ENCODE measurements around the gene CADM3.

CADM3 gene

DNA sequence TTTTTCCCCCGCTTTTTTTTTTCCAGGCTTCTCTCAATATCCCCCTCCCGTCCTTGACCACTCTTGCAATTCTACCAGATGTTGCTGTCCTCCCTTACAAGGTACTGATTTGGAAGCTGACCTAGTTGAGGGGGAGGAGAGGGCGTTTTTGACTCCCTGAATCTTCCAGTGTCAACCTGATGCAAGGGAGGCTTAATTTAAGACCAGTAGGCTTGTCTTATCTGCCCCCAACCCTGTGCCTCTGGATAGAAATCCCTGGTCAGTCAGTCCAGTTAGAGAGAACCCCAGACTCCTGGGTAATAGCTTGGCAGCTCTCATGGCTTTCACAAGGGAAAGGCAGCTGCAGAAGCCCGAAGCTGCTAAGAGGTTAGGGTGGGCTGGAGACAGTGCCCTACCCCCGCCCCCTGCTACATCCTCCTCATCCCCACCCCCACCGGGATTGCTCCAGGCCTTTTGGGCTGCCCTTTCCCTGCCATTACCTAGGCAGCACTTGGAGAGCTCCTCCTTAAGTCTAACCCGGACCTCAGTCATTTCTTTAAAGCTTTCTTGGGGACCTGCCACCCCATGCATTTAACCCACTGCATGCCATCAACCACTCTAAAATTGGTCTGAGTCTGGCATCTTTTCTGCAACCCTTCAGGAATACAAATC lies 36.9 kb downstream of the CADM3 start:
- DNase-seq = no peak

DNA sequence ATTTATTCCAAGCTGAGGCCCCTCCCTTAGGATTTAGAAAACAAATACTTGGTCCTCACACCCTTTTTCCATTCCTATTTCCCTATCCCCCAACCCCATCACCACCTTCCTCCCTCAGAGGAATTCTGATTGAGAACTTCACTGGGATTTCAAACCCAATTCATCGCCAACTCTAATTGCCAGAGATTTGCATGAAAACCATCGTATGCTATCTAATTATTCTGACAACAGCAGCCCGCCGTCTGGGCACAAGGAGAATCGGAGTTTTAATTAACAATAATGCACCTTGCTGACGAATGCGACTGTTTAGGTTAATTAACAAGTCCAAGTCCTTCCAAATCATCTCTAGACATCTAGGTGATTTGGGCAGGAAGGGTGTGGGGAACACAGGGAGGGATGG lies 37.6 kb downstream of the CADM3 start:
- no peak for DNase-seq

DNA sequence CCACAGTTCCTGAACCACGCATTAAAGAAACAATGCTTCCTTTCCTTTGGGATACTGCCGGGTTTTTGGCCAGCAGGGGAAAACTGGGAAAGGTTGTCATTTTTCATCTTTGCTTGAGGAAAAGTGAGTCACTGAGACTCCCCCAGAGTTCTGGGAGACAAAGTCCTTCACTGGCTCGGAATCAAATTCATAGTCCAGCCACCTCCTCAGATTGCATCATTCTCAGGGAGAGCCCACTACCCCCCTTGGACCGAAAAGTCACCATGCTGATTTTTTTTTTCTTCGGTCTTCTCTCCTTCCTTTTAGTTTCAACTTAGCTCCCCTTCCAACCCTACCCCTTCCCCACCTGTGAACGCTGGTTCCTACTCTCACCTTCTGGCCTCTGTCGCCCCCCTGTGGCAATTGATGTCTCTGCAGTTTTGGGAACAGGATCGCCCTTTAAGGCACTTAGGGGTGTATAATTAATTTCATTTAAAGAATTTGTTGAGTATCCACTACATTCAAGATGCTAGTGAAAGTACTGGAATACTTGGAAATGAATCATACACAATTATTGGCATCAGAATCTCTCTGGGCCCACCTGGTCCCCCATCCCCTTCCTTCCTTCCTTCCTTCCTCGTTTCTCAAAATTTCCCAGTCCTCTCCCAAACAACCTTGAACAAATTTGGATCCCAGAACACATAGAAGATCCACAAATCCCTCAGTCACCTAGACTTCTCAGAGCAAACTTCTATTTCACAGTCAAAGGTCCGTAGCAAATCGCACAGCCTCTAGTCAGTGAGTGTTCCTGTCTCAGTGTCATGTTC lies 40.1 kb downstream of the CADM3 start:
- peak; percentile 16 to 48 for DNase-seq

DNA sequence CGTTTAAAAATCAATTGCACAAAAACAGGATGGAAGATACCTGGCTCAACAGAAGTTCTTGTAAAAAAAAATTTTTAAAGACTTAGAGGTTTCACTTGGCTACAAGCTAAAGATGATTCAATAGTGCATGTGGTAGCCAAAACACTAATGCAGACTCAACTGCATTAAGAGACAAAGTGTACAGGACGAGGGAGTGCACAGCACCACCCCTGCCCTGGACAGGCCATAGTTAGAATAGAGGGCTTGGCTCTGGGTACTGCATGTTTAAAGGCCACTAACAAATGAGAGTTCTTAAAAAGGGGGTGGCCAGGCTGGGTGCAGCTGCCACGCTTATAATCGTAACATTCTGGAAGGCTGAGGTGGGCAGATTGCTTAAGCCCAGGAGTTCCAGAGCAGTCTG lies 41.2 kb downstream of the CADM3 start:
- DNase-seq = no peak

DNA sequence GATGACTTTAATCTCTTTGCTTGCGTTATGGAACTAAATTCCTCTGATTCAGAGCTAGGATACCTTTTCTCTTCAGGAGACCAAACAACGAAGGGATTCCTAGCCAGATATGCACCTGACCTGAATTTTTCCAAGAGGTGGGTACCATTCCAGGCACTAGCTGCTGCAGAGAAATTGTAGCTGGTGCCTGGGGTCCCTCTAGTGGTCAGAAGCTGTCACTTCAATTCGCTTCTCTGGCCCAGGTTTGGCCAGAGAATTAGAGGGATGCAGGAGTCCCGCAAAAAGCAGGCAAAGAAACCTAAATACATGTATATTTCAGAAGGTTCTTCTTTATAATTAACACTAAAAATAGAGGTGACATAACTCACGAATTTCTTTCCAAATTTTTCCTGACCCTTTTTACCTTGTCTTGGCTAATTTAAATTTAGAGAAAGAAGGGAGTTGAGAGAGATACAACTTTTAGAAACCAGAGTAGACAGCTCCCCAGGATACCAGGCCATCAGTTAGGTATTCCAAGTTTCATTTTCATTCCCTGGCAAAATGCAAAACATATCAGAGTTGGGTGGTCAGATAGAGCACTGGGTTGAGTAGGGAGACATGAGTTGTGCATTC lies 42.8 kb downstream of the CADM3 start:
- DNase-seq = peak; percentile 6 to 29

DNA sequence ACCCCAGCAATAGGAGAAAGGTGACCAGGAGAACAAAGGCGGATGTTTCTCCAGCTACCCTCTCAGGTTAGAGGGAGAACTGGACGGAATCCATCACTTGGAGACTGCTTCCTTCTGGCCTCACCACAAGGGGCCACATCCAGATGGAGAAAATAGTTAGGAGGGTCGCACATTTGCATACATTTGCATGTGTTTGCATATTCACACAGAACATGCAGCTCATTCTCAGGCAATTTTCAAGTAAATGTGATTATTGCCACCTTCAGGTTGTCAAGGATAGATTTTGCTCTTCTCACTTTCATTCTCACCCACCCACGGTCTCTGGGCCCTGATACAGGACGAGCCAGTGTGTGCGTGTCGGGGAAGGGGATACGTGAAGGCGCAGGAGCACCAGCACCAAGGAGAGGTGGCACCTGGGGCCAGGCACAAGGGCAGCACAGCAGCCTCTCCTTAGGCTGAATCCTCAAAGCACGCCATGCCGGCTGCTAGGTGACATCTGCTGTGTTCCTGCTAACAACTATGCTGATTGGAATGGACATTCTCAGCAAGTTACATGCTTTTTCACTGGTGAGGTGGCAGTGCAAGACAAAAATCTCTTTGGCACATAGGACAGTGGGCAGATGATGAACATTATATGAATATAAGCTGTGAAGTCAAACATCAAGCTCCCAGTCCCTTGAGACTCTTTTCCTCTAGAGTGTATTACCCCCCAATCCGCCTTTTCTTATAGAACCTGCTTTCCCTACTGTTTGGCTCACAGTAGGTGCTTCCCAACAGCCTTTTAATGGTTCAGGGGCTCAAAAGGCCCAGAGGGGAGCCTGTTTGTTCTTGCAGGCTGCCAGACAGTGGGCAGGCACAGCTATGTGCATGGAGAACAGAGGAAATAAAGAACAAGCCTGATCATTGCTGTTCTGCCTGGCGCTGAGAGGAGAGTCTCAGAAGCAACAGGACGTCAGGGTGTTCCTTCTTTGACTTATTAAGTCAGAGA lies 47.5 kb downstream of the CADM3 start:
- no peak for DNase-seq

DNA sequence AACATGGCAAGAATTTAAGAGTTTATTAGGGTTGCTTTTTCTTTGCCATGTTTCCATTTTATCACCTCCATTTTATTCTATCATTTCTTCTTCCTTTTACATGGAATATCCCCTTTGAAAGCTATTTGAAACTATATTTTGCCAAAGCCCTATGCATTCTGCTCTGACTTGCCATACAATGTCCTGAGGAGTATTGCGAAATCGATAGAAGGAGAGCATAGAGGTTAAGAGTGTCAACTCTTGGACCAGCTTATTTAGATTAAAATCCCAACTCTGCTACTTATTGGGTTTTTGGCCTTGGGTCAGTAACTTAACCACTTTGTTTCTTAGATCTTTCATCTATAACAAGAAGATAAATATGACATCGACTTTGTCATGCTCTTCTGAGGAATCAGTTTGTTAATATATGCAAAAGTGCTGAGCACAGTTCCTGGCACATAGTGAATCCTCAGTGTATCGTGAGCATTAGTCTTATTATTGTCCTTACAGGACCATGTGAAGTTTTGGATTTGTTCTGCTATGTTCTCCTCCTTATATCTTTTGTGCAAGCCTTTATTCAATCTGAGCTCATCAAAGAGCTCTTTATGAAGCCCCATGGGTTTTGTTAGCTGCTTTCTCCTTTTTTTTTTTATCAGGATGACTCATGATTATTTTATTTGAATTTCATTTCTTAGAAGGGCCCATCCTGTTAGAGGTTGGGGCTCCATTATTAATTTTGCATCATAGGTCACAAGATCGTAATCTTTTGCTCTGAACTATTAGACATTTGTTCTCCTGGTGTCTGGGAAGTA lies 50.9 kb downstream of the CADM3 start:
- DNase-seq = no peak

DNA sequence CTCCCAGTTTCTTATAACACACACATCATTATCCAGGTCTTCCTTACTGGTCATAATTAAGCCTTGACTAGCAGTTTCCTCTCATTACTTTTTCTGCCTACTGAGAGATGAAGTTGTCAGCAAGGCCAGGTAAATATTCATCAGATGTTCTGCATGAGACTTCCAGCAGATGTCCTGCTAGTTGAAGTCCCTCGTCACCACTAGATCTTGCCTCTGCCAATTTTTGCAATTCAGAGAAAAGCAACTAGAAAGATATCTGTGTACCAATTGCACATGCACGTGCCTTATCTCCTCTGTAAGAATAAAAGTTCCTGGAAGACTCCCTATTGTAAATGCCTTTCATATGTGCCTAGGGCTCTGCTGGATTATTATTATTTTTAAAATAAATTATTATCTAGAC lies 51.6 kb downstream of the CADM3 start:
- DNase-seq = no peak

DNA sequence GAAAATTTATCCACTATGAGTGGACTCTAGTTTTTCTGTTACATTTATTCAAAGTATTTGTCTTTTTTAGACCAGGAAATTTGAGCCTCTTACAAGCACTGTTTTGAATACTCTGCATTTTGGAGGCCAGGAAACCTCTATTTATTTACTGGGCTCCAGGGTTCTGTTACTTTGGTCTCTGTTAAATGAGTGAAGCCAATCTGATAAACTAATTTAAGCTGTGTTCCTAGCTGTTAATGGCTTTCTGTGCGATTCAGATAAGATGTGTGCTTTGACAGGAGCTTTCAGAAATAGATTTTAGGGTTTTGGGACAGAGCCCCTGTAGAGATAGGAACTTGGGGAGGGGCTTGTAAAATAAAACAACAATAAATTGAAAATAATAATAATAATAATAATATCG lies 57.1 kb downstream of the CADM3 start:
- DNase-seq = no peak

DNA sequence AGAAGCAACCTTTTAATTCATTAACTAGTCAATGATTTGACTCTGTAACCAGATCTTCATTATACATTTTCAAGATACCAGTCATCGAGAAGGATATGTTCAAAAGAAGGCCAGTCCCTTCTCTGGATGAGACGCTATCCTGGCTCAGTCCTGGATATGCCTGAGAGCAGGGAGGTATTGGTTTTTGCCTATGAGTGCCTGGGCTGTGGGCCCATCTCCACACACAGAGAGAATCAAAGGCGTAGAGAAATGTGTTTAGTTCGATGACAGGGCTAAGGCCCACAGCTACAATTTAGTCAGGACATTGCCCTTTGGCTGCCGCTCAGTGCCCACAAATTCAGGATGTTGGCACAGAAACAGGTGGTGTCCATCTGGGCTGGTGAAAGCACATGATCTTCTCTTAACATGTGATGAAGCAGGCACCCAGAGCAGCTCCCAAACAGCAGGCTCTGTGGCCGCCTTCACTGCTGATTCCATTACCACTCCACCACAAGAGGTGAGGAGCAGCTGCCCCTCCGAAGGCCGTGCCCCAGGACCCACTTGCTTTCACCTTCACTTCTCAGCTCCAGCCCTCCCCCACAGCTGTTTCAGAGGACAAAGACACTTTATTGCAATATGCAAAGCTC lies 58.0 kb downstream of the CADM3 start:
- no peak for DNase-seq

DNA sequence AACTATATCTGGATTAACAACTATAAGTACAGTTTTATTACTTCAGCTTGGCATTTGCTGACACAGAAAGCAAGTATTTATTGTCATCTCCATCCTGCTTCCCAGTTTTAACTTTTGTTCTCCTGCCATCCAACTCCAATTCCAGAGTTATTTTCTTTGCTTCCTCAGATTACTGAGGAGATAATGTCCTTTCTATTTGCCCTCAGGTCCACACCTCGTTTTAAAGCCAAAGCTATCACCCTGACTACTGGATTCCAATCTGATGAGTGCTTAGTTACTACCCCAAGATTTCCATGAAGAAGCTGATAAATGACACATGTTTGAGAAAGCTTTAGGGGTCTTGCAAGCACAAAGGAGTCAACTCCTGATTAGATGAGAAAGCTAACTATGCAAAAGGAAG lies 58.5 kb downstream of the CADM3 start:
- no peak for DNase-seq

DNA sequence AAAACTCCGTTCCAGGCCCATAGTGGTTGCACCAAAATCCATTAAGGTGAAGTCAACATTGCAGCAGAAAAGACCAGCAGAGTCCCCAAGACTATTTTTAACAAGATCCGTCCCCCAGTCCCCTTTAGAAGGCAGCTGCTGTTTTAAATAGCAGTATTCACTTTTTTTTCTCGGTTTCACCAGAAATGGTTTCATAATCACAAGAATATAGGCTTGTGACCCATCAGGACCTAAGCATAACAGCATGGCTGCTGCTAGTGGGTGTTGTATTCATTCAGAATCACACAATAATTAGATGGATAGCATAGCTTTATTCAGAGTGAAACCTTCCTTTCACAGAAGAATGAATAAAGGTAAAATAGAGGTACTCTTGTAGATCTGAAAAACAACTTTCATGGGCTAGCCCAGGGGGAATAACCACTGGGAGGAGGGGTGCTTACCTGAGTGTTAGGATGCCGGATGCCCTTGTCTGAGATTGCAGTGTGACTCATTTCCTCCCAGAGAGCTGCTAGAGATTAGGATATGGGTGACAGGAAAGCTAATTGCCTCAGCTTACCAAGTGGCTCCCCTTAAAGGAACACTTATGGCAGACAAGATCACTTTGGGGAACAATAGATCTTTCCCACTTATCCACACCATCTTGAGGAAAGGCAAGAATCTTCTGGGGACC lies 68.3 kb downstream of the CADM3 start:
- DNase-seq = no peak

DNA sequence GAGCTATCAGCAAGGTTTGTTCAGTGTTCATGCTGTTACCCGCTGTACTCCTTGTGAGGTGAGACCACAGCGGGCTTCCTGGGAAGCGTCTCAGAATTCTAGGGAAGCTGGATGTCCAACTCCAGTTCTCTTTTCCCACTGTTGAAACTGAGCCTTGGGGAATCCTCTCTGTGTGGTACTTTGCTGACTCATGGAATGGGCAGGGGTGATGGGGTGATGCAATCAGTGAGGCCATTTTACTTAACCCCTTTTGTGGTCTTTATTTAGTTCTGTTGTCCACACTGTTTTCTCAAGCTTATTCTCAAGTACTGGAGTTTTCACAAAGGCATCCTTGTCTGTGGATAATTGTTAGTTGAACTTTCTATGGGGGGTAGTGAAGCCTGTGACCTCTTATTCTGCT lies 75.9 kb downstream of the CADM3 start:
- no peak for DNase-seq

DNA sequence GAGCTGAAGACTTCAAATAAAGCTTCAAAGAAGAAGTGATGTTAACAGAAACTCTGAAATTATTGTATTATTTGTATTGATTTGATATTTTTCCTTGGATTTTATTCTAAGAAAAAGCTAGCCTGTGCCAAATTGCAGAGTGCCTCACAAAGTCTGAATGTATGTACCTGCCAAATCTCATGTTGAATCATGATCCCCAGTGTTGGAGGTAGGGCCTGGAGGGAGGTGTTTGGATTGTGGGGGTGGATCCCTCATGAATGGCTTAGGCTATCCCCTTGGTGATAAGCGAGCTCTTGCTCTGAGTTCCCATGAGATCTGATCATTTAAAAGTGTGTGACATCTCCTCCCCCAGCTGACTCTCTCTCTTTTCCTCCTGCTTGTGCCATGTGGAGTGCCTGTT lies 76.9 kb downstream of the CADM3 start:
- no peak for DNase-seq

DNA sequence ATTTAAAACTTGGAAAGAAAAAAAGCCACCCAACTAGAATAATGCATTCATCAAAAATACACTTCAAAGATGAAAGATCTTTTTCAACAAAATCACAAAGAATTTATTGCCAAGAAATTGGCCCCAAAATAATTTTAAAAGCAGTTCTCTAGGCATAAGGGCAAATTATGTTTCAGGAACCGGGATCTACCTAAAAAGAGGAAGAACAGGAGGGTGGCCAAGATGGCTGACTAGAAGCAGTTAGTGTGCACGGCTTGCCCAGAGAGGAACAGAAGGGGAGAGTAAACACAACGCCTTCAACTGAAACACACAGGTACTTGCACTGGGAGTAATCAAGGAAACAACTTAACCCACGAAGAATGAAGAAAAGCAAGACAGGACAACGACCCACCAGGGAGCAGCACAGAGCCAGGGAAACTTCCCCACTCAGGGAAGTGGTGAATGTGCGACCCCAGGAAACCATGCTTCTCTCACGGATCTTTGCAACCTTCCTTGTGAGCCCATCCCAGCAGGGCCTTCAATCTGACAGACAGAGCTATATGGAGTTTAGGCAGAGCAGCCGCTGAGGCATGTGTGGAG lies 79.3 kb downstream of the CADM3 start:
- no peak for DNase-seq
